Psoas muscle (tissue), 8 donors: ENCODE data around the gene CEP85L. TPM values are rescaled to one million over a fixed set of nuclear protein-coding genes. Genes with fewer than 3 reads are reported as not detected.

Experiments
- ATAC-seq, 4 donors: fragments of 200-7000 bp; cut with Tn5 transposase; one replicate each; pipeline ENCODE4 v1.9.1; 2020; ENCODE audit warnings: moderate library complexity in 3 of 4, mild to moderate bottlenecking in 2 of 4
- DNase-seq, 2 donors: peaks; one replicate each; pipeline ENCODE4 v3.0.0-alpha.2; 2020
- H3K27ac ChIP-seq: fragments of 200-600 bp; one replicate; pipeline ENCODE4 v1.8.0; 2022
- H3K27me3 ChIP-seq, 3 donors: fragments of 200-600 bp in 1 of 3; one replicate each; pipeline versions ENCODE4 v1.6.1 to v1.8.0; 2013 to 2022; ENCODE audit warnings: low read length in 2 of 3, mild to moderate bottlenecking in 2 of 3, moderate library complexity in 1 of 3; ENCODE audit not compliant: insufficient read depth in 3 of 3
- H3K36me3 ChIP-seq, 2 donors: fragments of 200-600 bp in 1 of 2; one replicate each; pipeline versions ENCODE4 v1.6.1 to v1.8.0; 2013 to 2022; ENCODE audit warnings: low read depth in 1 of 2, mild to moderate bottlenecking in 1 of 2, moderate library complexity in 1 of 2; ENCODE audit not compliant: insufficient read depth in 1 of 2
- H3K4me1 ChIP-seq: fragments of 200-600 bp; one replicate; pipeline ENCODE4 v1.8.0; 2022
- H3K4me3 ChIP-seq: fragments of 200-600 bp; one replicate; pipeline ENCODE4 v1.8.0; 2022; ENCODE audit warnings: mild to moderate bottlenecking
- H3K9me3 ChIP-seq: fragments of 200-600 bp; one replicate; pipeline ENCODE4 v1.8.0; 2022
- CTCF ChIP-seq: fragments of 200-600 bp; IDR thresholded peaks from one replicate; pipeline ENCODE4 v1.8.0; 2022; ENCODE audit warnings: antibody characterized with exemption
- WGBS, 3 donors: extraction: QIAGEN DNeasy Blood & Tissue Kit; methylation state at CpG; one replicate each; pipeline versions ENCODE4 v1.1.6 to v1.1.7; 2013; 5-methylcytosine and 5-hydroxymethylcytosine counted together
- intact Hi-C, 2 donors: fragments of 100-400 bp; cut with DNase I; formaldehyde crosslinking; loops; one replicate each; pipeline versions ENCODE4 v1.11.0 to v1.14.2; 2022
- polyA plus RNA-seq, 3 donors: library from polyadenylated mRNA; stranded (reverse); fragments of 200-250 nt; gene quantifications; one replicate each; pipeline ENCODE4 v1.2.3, GENCODE V29; 2013
- total RNA-seq, 4 donors: library from RNA; stranded (reverse); fragmentation: NEBNext Ultra II Directional in 2 of 4; extraction: Animal tissue kit (Norgen Biotek cat#: 25700) in 2 of 4; gene quantifications; one replicate each; pipeline versions ENCODE4 v1.2.1 to v1.2.4, GENCODE V29; 2021 to 2023
- donor health status: healthy with polysubstance abuse.
- donor health status: DM: no; HTN: no; CAD: no; lungs with moderate emphysema.
- donor health status: Bipolar disorder and iron deficiency.
- donor health status: healthy.
- donor health status: DM: yes; HTN: yes; CAD: no.
- donor health status: DM: no; HTN: no; CAD: no.
- donor health status: DM: no; HTN: no; CAD: no.
- donor health status: DM: yes; HTN: yes; CAD: no.

The CEP85L gene
- total and polyA plus RNA-seq, 7 donors, result 2.3 to 25.1 (median 18.9) TPM

DNA sequence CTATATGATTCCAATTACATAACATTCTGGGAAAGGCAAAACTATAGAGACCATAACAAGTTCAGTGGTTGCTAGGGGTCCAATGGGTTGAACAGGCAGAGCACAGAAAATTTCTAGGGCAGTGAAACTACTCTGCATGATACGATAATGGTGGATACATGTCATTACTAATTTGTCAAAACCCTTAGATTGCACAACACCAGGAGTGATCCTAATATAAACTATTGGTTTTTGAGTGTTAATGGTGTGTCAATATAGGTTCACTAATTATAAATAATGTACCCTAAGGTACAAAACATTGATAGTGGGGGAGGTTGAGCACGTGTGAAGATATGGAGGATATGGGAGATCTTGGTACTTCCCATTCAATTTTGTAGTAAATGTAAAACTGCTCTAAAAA, 145.7 kb downstream of the CEP85L start:
- peaks cover 45% of the 10 kb centered on the region for H3K4me1 ChIP-seq
- H3K27me3 ChIP-seq, result no peaks in the 10 kb centered on the region
- DNase-seq (no peak), ATAC-seq (peak in 2 of 4 donors; percentile 20 to 38)
- 72 to 96% (median 87%) methylated on average over 2 of the region's 2 CpGs for WGBS, 3 donors
- H3K9me3 ChIP-seq, result no peaks in the 10 kb centered on the region
- H3K36me3 ChIP-seq, result no peaks in the 10 kb centered on the region
- H3K27ac ChIP-seq, result peak overlapping the region; percentile 86
- intact Hi-C loops, result loop anchor here (5.0 kb wide), 2 partner anchors 47 to 218 kb away; no protein-coding TSS in a partner anchor
- TF ChIP-seq CTCF, result no peak
- no peak overlapping the region for H3K4me3 ChIP-seq

- no peak for TF ChIP-seq CTCF
Observed at GRCh38 chr6:118504611-118505010, 146.8 kb downstream of the CEP85L start.

GRCh38 chr6:118502169-118502568, 149.2 kb downstream of the CEP85L start:
- Histone ChIP-seq H3K9me3 (no peaks in the 10 kb centered on the region), H3K27ac (no peak overlapping the region), H3K36me3 (no peaks in the 10 kb centered on the region), H3K4me1 (peaks cover 16% of the 10 kb centered on the region), H3K27me3 (no peaks in the 10 kb centered on the region), H3K4me3 (no peak overlapping the region)
- 58 to 88% (median 66%) methylated on average over 2 of the region's 2 CpGs for WGBS, 3 donors
- no peak for TF ChIP-seq CTCF
- no peak for ATAC-seq
- intact Hi-C loops, result no loop called here
- DNase-seq, result no peak

More at GRCh38 chr6:118504611-118505010, 146.8 kb downstream of the CEP85L start:
- Histone ChIP-seq H3K4me1 (peaks cover 36% of the 10 kb centered on the region), H3K27me3 (no peaks in the 10 kb centered on the region), H3K9me3 (no peaks in the 10 kb centered on the region), H3K36me3 (no peaks in the 10 kb centered on the region), H3K4me3 (no peak overlapping the region), H3K27ac (no peak overlapping the region)
- ATAC-seq, result no peak
- no peak for DNase-seq
- WGBS, 3 donors, result 93 to 100% (median 95%) methylated on average over 2 of the region's 2 CpGs
- intact Hi-C loops, result loop anchor here (5.0 kb wide), 2 partner anchors 48 to 217 kb away; no protein-coding TSS in a partner anchor

- Histone ChIP-seq H3K36me3 (no peaks in the 10 kb centered on the region), H3K4me1 (peaks cover 16% of the 10 kb centered on the region), H3K9me3 (no peaks in the 10 kb centered on the region), H3K4me3 (no peak overlapping the region), H3K27me3 (no peaks in the 10 kb centered on the region), H3K27ac (no peak overlapping the region)
- DNase-seq, result no peak
- TF ChIP-seq CTCF, result no peak
- ATAC-seq, result no peak
- whole genome bisulfite sequencing, 3 donors, result 92 to 100% (median 100%) methylated on average over 1 of the region's 1 CpG
- intact Hi-C loops, result no loop called here
Observed at GRCh38 chr6:118501765-118502164, 149.6 kb downstream of the CEP85L start.

DNA sequence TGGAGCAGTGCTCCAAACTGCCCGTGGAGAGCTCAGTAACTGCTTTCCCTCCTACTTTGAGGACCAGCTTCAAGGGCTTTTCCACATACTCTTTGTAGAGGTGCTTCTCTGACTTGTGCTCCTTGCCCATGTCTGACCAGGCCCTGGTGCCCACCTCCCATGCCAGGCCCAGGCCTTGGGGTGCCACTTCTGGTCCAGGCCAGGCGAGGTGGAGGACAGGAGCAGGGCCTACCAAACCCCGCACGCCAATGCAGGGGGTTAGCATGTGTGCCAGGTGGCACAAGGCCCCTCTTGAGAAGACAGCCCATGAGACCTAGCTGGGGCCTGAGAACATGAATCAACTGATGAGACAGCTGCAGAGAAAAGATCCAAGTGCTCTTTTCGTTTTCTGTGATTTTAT, 150.3 kb downstream of the CEP85L start:
- no peaks in the 10 kb centered on the region for H3K36me3 ChIP-seq
- DNase-seq (no peak), ATAC-seq (no peak)
- intact Hi-C loops, result no loop called here
- H3K27ac ChIP-seq, result no peak overlapping the region
- H3K4me3 ChIP-seq, result no peak overlapping the region
- no peak for TF ChIP-seq CTCF
- H3K27me3 ChIP-seq, result no peaks in the 10 kb centered on the region
- no peaks in the 10 kb centered on the region for H3K9me3 ChIP-seq
- 79 to 91% (median 82%) methylated on average over 5 of the region's 5 CpGs for WGBS, 3 donors
- H3K4me1 ChIP-seq, result peaks cover 11% of the 10 kb centered on the region
